ENCODE data around the gene SRP72.

SRP72 gene

GRCh38 chr4:56550642-56551041 lies 83.2 kb downstream of the SRP72 start:
- no peak for DNase-seq

- no peak for DNase-seq
These were observed 84.1 kb downstream of the SRP72 start for GRCh38 chr4:56551516-56551915.

- DNase-seq, result no peak
These were observed 84.9 kb downstream of the SRP72 start for GRCh38 chr4:56552273-56552672.

Data from RPMI8226 (cell line).